Panc1 (cell line): Measurements from ENCODE around the gene ANKRD55. TPM values are rescaled to one million over a fixed set of nuclear protein-coding genes. Genes with fewer than 3 reads are reported as not detected.

Experiments
- ATAC-seq: fragments of 200-7000 bp; cut with Tn5 transposase; 2 replicates; pipeline ENCODE4 v1.9.1; 2020; ENCODE audit warnings: mild to moderate bottlenecking, moderate library complexity
- BruUV-seq: library from RNA; stranded (reverse); fragments of 400-500 nt; replicated peaks from 2 replicates; lab custom pipeline; 2021; lab: Mats Ljungman, UMichigan
- CTCF ChIA-PET: fragments of 300-600 bp; sonication (Branson Sonifier 250); formaldehyde crosslinking; loops from one replicate; lab custom pipeline; 2022; ENCODE audit warnings: antibody characterized with exemption; lab: Charles Lee
- POLR2A ChIA-PET: fragments of 300-600 bp; sonication (Branson Sonifier 250); formaldehyde crosslinking; loops from one replicate; lab custom pipeline; 2022; ENCODE audit warnings: antibody characterized with exemption; lab: Charles Lee
- DNase-seq: peaks from one replicate; pipeline ENCODE4 v3.0.0-alpha.2; 2010; ENCODE audit warnings: low read depth, low spot score
- H3K27ac ChIP-seq: 2 replicates; pipeline ENCODE4 v1.5.1; 2011; ENCODE audit warnings: mild to moderate bottlenecking, low read length, inconsistent platforms
- H3K27me3 ChIP-seq: fragments of 200-500 bp; sonication (Bioruptor generic); 2 replicates; pipeline ENCODE4 v1.6.0; 2014; ENCODE audit warnings: low read length, inconsistent platforms; ENCODE audit not compliant: control insufficient read depth, insufficient read depth
- H3K36me3 ChIP-seq: fragments of 200-500 bp; sonication (Bioruptor generic); 2 replicates; pipeline ENCODE4 v1.5.1; 2014; ENCODE audit warnings: inconsistent platforms, mild to moderate bottlenecking, low read length, moderate library complexity; ENCODE audit not compliant: control insufficient read depth, insufficient read depth
- H3K4me1 ChIP-seq: 2 replicates; pipeline ENCODE4 v1.5.1; 2011; ENCODE audit warnings: inconsistent platforms, mild to moderate bottlenecking, low read length, moderate library complexity; ENCODE audit not compliant: control insufficient read depth, insufficient read depth
- H3K4me3 ChIP-seq, 2 experiments: 2 replicates each; pipeline ENCODE4 v1.5.1; 2011 to 2012; ENCODE audit warnings: low read depth in 2 of 2, low read length in 2 of 2, mild to moderate bottlenecking in 2 of 2, inconsistent platforms in 1 of 2, moderate library complexity in 1 of 2
- H3K9me3 ChIP-seq: fragments of 200-500 bp; sonication (Bioruptor generic); 2 replicates; pipeline ENCODE4 v1.5.1; 2014; ENCODE audit warnings: low read depth, mild to moderate bottlenecking, inconsistent platforms, low read length, moderate library complexity; ENCODE audit not compliant: control insufficient read depth, insufficient read depth
- POLR2AphosphoS5 ChIP-seq: IDR thresholded peaks from 2 replicates; pipeline ENCODE4 v1.6.1; 2012; ENCODE audit warnings: mild to moderate bottlenecking, low read depth, low read length, moderate library complexity
- SIN3A ChIP-seq: IDR thresholded peaks from 2 replicates; pipeline ENCODE4 v1.6.1; 2012; ENCODE audit warnings: low read depth, mild to moderate bottlenecking, low read length, moderate library complexity, borderline replicate concordance; ENCODE audit not compliant: insufficient read depth
- TCF7L2 ChIP-seq: IDR thresholded peaks from 2 replicates; pipeline ENCODE4 v1.6.1; 2011; ENCODE audit warnings: mild to moderate bottlenecking, low read depth, low read length, inconsistent platforms
- in situ Hi-C: cut with HindIII; loops from 2 replicates; pipeline ENCODE4 v1.10.0; 2016; ENCODE audit warnings: low sequenced_read_pairs, low pct_unique_long_range_greater_than_20kb
- intact Hi-C: fragments of 100-400 bp; cut with micrococcal nuclease; formaldehyde crosslinking; loops from one replicate; pipeline ENCODE4 v1.10.0; 2022; ENCODE audit not compliant: unreplicated experiment
- total RNA-seq: library from RNA; stranded (reverse); gene quantifications from one replicate; pipeline ENCODE4 v1.2.1, GENCODE V29; 2021; ENCODE audit not compliant: unreplicated experiment
- TF ChIP-seq, protein P1 (sequence below), 2 experiments: IDR thresholded peaks; 2 replicates each; pipeline ENCODE4 v1.6.1; 2011 to 2012; ENCODE audit warnings: low read depth in 2 of 2, control low read depth in 1 of 2, low read length in 1 of 2, mild to moderate bottlenecking in 1 of 2, moderate library complexity in 1 of 2; ENCODE audit not compliant: insufficient read depth in 1 of 2
- TF ChIP-seq, protein P2 (sequence below): fragments of 450-650 bp; IDR thresholded peaks from 2 replicates; pipeline ENCODE4 v1.5.1; 2017; ENCODE audit warnings: mild to moderate bottlenecking

ANKRD55 gene
- total RNA-seq, 1 experiment from 2014 or later = not detected

DNA sequence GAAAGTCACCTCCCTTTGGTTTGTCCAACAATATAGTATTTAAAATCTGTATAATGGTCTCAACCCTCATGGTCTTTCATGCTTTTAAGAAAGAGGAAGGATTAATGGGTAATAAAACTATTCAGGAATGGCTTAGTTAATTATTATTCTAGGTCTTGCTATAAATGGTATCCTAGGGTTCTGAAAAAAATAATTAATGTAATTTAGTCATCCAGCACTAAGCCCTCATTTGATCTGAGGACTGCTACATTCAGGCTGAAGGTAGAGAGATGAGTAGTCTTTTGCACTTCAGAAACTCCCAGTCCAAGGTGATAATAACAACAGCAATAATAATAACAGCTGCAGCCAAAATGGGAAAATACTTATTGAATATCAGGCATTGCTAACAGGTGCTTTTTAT is 2.6 kb downstream of the ANKRD55 start:
- Histone ChIP-seq H3K27ac (no peak overlapping the region), H3K36me3 (no peaks in the 10 kb centered on the region), H3K27me3 (peaks cover 3% of the 10 kb centered on the region; the same call in 1 of the 2 replicates), H3K4me1 (no peaks in the 10 kb centered on the region), H3K4me3 (no peak overlapping the region), H3K9me3 (no peaks in the 10 kb centered on the region)
- CTCF ChIA-PET = no interaction called here
- in situ Hi-C loops = no loop called here
- DNase-seq (no peak), ATAC-seq (no peak)
- no TSS peak for BruUV-seq
- POLR2A ChIA-PET = no interaction called here
- TF ChIP-seq SIN3A (no peak), TCF7L2 (no peak), POLR2AphosphoS5 (no peak)
- TF ChIP-seq, protein P1, sequence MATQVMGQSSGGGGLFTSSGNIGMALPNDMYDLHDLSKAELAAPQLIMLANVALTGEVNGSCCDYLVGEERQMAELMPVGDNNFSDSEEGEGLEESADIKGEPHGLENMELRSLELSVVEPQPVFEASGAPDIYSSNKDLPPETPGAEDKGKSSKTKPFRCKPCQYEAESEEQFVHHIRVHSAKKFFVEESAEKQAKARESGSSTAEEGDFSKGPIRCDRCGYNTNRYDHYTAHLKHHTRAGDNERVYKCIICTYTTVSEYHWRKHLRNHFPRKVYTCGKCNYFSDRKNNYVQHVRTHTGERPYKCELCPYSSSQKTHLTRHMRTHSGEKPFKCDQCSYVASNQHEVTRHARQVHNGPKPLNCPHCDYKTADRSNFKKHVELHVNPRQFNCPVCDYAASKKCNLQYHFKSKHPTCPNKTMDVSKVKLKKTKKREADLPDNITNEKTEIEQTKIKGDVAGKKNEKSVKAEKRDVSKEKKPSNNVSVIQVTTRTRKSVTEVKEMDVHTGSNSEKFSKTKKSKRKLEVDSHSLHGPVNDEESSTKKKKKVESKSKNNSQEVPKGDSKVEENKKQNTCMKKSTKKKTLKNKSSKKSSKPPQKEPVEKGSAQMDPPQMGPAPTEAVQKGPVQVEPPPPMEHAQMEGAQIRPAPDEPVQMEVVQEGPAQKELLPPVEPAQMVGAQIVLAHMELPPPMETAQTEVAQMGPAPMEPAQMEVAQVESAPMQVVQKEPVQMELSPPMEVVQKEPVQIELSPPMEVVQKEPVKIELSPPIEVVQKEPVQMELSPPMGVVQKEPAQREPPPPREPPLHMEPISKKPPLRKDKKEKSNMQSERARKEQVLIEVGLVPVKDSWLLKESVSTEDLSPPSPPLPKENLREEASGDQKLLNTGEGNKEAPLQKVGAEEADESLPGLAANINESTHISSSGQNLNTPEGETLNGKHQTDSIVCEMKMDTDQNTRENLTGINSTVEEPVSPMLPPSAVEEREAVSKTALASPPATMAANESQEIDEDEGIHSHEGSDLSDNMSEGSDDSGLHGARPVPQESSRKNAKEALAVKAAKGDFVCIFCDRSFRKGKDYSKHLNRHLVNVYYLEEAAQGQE (IDR thresholded peaks at IDR 0.05; ENCODE audit: insufficient read depth in 1 of 2, low read depth in 2 of 2, low read length in 1 of 2) = no peak
- TF ChIP-seq, protein P2, sequence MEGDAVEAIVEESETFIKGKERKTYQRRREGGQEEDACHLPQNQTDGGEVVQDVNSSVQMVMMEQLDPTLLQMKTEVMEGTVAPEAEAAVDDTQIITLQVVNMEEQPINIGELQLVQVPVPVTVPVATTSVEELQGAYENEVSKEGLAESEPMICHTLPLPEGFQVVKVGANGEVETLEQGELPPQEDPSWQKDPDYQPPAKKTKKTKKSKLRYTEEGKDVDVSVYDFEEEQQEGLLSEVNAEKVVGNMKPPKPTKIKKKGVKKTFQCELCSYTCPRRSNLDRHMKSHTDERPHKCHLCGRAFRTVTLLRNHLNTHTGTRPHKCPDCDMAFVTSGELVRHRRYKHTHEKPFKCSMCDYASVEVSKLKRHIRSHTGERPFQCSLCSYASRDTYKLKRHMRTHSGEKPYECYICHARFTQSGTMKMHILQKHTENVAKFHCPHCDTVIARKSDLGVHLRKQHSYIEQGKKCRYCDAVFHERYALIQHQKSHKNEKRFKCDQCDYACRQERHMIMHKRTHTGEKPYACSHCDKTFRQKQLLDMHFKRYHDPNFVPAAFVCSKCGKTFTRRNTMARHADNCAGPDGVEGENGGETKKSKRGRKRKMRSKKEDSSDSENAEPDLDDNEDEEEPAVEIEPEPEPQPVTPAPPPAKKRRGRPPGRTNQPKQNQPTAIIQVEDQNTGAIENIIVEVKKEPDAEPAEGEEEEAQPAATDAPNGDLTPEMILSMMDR = no peak
- intact Hi-C loops = no loop called here

DNA sequence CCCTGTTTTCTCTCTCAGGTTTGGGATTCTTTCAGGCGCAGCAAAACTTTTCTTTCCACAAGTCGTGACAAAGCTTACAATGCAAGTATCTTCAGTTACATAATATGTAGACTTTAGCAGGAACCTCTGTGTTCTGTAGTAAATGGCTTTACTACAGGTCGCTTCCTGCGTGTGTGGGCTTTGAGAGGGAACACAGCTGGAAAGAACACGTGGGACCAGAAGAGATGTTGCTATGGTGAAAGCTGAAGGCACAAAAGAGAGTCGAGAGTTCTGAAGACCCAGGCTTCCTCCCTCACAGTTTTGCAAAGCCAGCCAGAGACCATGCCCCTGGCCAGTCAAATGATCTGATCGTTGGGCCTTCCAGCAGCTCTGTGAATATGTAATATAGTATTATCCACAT is 4.0 kb downstream of the ANKRD55 start:
- Histone ChIP-seq H3K9me3 (no peaks in the 10 kb centered on the region), H3K27me3 (peaks cover 1% of the 10 kb centered on the region; the same call in 1 of the 2 replicates), H3K36me3 (no peaks in the 10 kb centered on the region), H3K27ac (no peak overlapping the region), H3K4me3 (no peak overlapping the region), H3K4me1 (no peaks in the 10 kb centered on the region)
- no TSS peak for BruUV-seq
- in situ Hi-C loops = no loop called here
- POLR2A ChIA-PET = no interaction called here
- no peak for ATAC-seq
- CTCF ChIA-PET = interaction anchor here (0.7 kb wide), 2 partner anchors 427 to 600 kb away, joined by 3 to 6 read pairs; no protein-coding TSS in a partner anchor
- TF ChIP-seq TCF7L2 = no peak
- TF ChIP-seq POLR2AphosphoS5 = no peak
- TF ChIP-seq SIN3A = no peak
- TF ChIP-seq, protein P1 (IDR thresholded peaks at IDR 0.05; ENCODE audit: insufficient read depth in 1 of 2, low read depth in 2 of 2, low read length in 1 of 2) = no peak
- TF ChIP-seq, protein P2 = no peak
- DNase-seq = no peak
- intact Hi-C loops = no loop called here
